SK-N-MC (cell line): ENCODE measurements around the gene F2R.

Source experiments
- EZH2 ChIP-seq: fragments of 200-600 bp; sonication (generic); IDR thresholded peaks from one replicate; pipeline ENCODE4 v1.6.1; 2017; ENCODE audit warnings: antibody characterized with exemption
- POLR2AphosphoS5 ChIP-seq: IDR thresholded peaks from 2 replicates; pipeline ENCODE4 v1.6.1; 2012; ENCODE audit warnings: mild to moderate bottlenecking, low read depth, low read length, borderline replicate concordance

DNA sequence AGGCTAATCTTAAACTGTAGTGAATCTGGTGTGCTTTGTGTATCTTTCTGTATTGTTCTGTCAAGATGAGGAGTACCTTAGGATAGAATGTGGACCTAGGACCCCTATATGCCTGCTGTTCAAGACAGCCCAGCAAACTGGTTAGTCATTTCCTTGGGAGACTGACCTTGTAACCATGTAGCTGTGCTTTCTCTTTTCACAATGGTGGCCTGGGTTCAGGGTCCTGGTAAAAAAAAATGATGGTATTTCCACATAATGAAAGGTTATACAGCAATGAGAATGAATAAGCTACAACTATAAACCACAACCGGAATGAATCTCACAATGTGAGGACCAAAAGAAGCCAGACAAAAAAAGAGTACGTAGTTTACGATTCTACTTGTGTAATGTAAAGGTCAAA lies 66.5 kb downstream of the F2R start:
- TF ChIP-seq EZH2 (no peak), POLR2AphosphoS5 (no peak)
